HG03103 (cell line): ENCODE data around the gene SIRT5.
A peak's percentile ranks its signal among the peaks of the same experiment; 100 is the strongest.

Source experiments
- ATAC-seq: cut with Tn5 transposase; IDR thresholded peaks from one replicate; pipeline ENCODE4 v1.9.1; 2021; ENCODE audit warnings: low read depth; ENCODE audit not compliant: unreplicated experiment

The SIRT5 gene

GRCh38 chr6:13581700-13582229, 7.4 kb downstream of the SIRT5 start:
- no peak for ATAC-seq

GRCh38 chr6:13586603-13587542, 12.5 kb downstream of the SIRT5 start:
- ATAC-seq: no peak

DNA sequence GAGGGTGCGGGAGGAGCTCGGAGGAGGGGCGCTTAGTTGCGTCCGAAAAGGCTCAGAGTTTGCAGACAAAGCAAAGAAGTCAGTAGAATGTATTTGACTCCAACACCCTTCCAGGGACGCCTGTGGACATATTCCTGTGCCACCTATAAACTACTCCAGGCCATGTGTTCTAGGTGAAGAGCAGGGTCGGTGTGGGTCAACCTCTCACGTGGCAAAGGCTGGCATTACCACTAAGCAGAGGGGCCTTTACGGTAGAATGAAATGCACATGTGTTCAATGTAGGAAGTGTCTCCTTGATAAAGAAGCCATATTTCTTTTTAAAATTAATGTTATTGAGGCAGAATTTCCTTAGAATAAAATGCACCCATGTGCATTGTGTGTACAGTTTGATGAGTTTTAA, 15.4 kb downstream of the SIRT5 start:
- no peak for ATAC-seq

DNA sequence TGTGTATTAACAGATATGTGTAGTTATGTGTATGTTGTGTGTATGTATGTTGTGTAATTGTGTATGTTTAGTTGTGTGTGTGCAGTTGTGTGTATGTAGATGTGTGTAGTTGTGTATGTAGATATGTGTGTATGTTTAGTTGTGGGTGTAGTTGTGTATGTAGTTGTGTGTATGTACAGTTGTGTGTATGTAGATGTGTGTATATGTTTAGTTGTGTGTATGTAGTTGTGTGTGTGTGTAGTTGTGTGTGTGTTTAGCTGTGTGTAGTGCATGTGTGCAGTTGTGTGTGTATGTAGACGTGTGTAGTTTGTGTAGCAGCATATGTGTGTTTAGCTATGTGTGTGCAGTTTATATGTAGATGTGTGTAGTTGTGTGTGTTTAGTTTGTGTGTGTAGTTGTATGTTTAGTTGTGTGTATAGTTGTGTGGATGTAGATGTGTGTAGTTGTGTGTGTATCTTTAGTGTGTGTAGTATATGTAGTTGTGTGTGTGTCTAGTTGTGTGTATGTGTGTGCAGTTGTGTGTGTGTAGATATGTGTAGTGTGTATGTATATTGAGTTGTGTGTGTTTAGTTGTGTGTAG, 16.3 kb downstream of the SIRT5 start:
- no peak for ATAC-seq

DNA sequence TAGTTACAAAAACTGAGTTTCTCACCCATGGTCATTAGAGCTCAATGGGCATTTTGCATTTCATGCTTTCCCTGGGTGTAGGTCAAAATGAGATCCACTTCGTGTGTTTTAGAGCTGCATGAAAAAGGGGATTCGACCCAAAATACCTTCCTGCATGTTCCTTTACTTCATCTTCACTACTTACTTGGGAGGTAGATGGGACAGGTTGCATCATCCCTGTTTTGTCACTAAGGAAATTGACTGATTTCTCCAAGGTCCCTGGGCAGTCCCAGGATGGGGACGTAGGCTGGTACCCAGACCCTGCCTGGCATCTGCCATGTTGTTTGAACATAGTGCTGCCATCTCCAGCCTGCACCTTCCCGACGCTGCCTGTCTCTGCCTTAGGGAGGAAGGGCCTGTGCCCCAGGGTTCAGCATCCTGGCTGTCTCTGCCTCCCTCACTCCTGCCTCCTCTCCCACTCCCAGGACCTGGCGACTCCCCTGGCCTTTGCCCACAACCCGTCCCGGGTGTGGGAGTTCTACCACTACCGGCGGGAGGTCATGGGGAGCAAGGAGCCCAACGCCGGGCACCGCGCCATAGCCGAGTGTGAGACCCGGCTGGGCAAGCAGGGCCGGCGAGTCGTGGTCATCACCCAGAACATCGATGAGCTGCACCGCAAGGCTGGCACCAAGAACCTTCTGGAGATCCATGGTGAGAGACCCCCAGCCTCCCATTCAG, 17.0 kb downstream of the SIRT5 start:
- no peak for ATAC-seq

DNA sequence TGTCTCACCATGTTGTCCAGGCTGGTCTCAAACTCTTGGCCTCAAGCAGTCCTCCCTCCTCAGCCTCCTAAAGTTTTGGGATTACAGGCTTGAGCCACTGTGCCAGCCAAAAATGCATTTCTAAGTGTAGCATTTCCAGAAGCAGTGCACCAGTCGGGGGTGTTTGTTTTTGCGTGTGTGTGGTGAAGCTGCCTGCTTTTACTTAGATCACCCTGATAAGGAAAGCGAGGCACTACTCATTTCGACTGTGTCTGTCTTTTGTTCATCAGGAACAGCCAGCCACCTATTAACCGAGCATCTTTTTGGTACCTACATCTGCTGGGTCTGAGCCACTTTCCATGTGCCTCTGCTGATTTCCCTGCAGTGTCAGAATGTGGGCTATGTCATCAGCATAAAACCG, 18.7 kb downstream of the SIRT5 start:
- ATAC-seq: no peak

DNA sequence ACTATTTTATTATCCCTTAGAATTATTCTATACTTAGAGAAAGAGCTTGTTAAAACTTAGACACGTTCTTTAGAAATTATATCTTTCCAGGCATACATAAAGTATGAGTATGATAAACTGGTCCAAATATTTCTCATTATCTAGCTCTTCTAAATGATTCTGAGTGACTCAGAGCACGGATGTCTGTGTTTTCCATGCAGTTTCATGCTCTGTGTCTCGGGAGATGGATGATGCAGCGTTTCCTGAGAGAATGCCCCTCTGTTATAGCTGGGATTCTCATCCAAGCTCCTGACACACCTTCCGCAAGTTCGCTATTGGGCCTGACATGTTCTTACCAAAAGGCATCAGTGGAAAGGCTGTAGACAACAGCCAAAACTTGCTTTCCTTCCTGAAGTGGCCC, 19.3 kb downstream of the SIRT5 start:
- no peak for ATAC-seq

DNA sequence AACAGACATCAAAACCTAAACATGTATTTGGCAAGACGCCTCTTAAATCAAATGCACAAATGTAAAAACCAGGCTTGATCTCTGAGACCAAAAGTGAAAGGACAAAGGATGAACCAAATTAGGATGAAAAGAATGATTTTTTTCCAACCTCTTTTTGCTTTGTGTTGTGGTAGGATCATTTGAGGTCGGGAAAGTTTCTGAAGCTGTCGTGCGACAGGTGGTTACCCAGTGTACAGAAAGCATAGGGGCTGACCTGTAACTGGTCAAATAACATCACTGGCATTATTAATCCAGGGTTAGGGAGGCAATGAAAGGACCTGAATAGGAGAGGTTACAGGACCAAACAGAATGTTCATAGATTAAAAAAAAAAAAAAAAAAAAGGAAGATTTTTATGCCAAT, 22.7 kb downstream of the SIRT5 start:
- ATAC-seq: no peak

- no peak for ATAC-seq
Observed at GRCh38 chr6:13600036-13600435, 25.6 kb downstream of the SIRT5 start.

DNA sequence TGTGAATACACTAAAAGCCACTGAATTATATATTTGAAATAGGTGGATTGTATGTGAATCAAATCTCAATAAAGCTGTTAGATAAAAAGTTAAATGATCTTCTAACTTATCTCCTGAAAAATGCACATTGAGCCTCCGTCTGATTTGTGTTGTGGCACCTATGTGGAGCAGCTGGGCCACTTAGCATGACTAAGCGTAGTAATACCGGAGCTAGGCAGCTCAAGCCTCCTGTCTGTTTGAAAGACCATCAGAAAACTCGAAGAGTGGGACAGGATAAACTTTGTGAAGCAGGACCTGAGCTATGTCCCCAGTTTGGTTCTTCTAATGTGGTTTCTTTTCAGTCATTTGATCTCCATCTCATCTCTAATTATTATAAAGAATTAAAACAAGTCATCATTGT, 29.7 kb downstream of the SIRT5 start:
- no peak for ATAC-seq

DNA sequence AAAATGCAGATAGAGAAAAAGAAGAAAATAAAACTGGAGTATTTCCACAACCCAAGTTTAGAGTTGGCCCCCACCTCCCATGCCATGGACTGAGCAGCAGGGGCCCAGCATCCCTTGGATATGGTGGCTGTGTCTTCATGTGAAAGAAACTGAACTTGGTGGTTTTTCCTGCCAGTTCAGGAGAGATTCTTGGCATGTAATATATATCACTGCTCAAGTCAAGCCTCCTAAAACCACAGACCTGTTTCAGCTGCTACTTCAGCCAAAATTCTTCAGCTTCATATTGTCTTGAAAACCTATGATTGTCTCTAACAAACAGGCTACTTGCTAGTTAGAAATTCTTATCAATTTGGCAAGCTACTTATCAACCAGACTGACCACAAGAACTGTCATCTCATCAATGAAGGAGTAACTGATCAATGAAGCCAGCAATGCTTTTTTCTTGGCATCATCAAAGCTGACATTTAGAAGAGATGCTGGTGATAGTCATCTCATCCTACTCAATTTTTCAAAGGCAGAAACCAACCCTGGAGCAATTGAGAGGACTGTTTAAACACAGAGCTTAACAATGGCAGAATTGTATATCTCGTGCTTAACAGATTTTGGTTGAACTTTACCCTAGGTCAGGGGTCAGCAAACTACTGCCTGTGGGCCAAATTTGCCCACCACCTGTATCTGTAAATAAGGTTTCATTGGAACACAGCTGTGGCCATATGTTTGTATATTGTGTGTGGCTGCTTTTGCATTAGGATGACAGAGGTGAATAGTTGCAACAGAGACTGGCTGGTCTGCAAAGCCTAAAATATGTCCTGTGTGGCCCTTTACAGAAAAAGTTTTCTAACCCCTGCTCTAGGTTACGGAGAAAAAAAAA, 30.4 kb downstream of the SIRT5 start:
- ATAC-seq: no peak

DNA sequence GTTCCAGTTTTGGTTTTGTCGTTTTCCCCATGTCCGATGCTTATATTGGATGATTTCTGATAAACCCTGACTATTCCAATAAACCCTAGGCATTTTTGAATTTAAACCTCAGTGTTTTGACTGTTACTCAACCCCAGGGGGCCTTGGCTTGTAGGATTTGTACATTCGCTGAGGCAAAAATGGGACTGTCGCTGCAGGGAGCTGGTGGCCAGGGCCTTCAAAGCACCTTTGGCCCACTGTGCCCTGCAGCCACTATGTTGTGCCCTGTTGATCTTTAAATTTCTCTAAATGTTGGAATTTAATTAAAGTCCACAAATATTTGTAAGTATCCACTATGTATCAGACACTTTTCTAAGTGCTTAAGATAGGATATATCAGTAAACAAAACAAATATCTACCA, 31.2 kb downstream of the SIRT5 start:
- ATAC-seq: no peak

DNA sequence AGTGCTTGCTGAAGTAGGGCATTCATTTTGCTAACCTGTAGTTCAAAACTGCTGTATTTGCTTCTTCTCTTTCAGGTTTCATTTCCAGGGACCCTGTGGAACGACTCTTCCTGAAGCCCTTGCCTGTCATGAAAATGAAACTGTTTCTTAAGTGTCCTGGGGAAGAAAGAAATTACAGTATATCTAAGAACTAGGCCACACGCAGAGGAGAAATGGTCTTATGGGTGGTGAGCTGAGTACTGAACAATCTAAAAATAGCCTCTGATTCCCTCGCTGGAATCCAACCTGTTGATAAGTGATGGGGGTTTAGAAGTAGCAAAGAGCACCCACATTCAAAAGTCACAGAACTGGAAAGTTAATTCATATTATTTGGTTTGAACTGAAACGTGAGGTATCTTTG, 37.3 kb downstream of the SIRT5 start:
- no peak for ATAC-seq

DNA sequence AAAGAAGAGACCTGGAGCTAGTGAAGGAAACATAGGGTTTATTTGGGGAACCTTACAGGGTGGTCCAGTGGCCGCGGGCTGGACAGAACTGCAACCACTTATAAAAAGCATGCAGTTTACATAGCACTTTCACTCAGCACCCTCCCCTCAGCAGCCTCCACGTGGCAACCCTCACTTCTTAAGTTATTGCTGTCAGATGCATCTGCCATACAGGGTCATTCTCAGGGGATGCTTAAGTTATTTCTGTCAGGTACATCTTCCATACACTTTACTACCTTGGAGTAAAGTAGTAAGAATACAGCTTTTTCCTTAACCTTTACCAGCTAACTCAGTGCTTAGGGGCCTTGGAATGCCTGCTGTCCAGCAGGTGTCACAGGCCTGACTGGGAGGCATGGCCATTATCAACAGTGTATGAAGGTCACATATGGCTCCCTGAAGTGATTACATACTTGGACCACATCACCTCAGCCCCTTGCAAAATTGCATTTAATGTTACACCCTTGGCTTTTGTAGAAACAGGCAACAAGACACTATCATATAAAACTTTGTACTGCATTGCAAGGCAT, 38.7 kb downstream of the SIRT5 start:
- no peak for ATAC-seq

GRCh38 chr6:13614126-13614925, 39.9 kb downstream of the SIRT5 start:
- peak; percentile 9 for ATAC-seq

- ATAC-seq: peak; percentile 90
Observed at GRCh38 chr6:13614926-13615791, 40.8 kb downstream of the SIRT5 start, which contains the start of gene NOL7. Gene NOL7, plus strand, starts transcription at chr6:13615335. Its CDS starts 24 bp downstream, at chr6:13615359.

- no peak for ATAC-seq
Observed at GRCh38 chr6:13615792-13616120, 41.4 kb downstream of the SIRT5 start.

- ATAC-seq: no peak
Observed at GRCh38 chr6:13617066-13617465, 42.7 kb downstream of the SIRT5 start.
